Subcutaneous abdominal adipose tissue (tissue), 5 donors: ENCODE results near the gene MINK1.
"Not testable (repeated sequence)": the region's sequence is repeated elsewhere in the genome, so short reads cannot be mapped to it uniquely, and the experiment has no call there.

ENCODE experiments used
- H3K27ac ChIP-seq: one replicate; pipeline ENCODE4 v1.7.0; 2013; ENCODE audit warnings: low read depth, mild to moderate bottlenecking, inconsistent platforms, low read length, moderate library complexity
- H3K27me3 ChIP-seq, 5 donors: one replicate each; pipeline ENCODE4 v1.7.0; 2013; ENCODE audit warnings: low read length in 5 of 5, inconsistent platforms in 1 of 5; ENCODE audit not compliant: control insufficient read depth in 5 of 5, insufficient read depth in 4 of 5
- H3K36me3 ChIP-seq, 5 donors: one replicate each; pipeline ENCODE4 v1.7.0; 2013; ENCODE audit warnings: low read length in 5 of 5; ENCODE audit not compliant: control insufficient read depth in 5 of 5, insufficient read depth in 5 of 5
- H3K4me1 ChIP-seq, 5 donors: one replicate each; pipeline ENCODE4 v1.7.0; 2013; ENCODE audit warnings: low read length in 5 of 5, mild to moderate bottlenecking in 3 of 5, moderate library complexity in 1 of 5; ENCODE audit not compliant: control insufficient read depth in 5 of 5, insufficient read depth in 5 of 5
- H3K4me3 ChIP-seq, 5 donors: one replicate each; pipeline ENCODE4 v1.7.0; 2013; ENCODE audit warnings: low read length in 5 of 5, low read depth in 1 of 5
- H3K9ac ChIP-seq, 5 donors: one replicate each; pipeline ENCODE4 v1.7.0; 2013; ENCODE audit warnings: low read length in 5 of 5, mild to moderate bottlenecking in 4 of 5, moderate library complexity in 3 of 5
- H3K9me3 ChIP-seq, 5 donors: one replicate each; pipeline ENCODE4 v1.7.0; 2013; ENCODE audit warnings: low read length in 5 of 5; ENCODE audit not compliant: control insufficient read depth in 5 of 5
- donor health status: healthy.
- donor health status: healthy.
- donor health status: healthy.
- donor health status: healthy.
- donor health status: healthy.

MINK1 gene

DNA sequence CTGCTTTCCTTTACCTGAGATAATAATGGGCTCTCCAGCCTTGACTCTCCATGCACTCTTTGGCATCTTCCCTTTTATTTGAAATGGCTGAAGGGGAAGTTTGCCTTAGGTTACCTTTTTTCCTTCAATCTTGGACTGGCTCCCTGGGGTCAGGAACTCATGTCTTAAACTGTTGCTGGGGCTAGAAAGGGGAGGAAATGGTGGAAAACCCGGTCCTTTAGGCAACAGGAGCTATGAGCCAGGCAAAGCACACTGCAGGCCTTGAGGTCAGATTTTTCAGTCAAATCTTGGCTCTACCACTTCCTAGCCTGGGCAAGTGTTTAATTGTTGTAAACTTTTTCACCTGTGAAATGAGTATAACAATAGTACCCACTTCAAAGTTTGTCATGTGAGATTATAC is 30.2 kb downstream of the MINK1 start:
- peaks cover 3 to 31% (median 13%) of the 10 kb centered on the region in 5 donors for H3K4me1 ChIP-seq
- H3K36me3 ChIP-seq = peaks cover 0 to 5% (median 4%) of the 10 kb centered on the region in 5 donors
- no peak overlapping the region for H3K9ac ChIP-seq
- H3K9me3 ChIP-seq = no peaks in the 10 kb centered on the region
- no peaks in the 10 kb centered on the region for H3K27me3 ChIP-seq
- no peak overlapping the region for H3K27ac ChIP-seq
- H3K4me3 ChIP-seq = no peak overlapping the region

DNA sequence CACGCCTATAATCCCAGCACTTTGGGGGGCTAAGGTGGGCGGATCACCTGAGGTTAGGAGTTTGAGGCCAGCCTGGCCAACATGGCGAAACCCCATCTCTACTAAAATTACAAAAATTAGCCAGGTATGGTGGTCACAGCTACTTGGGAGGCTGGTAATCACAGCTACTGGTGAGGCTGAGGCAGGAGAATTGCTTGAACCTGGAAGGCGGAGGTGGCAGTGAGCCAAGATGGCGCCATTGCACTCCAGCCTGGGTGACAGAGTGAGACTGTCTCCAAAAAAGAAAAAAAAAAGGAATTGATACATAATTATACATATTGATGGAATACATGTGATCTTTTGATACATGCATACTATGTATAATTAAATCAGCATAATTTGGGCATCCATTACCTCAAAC is 34.4 kb downstream of the MINK1 start:
- H3K27me3 ChIP-seq, H3K9ac ChIP-seq, H3K36me3 ChIP-seq, H3K4me3 ChIP-seq, H3K9me3 ChIP-seq, H3K27ac ChIP-seq, H3K4me1 ChIP-seq: not testable (repeated sequence)

DNA sequence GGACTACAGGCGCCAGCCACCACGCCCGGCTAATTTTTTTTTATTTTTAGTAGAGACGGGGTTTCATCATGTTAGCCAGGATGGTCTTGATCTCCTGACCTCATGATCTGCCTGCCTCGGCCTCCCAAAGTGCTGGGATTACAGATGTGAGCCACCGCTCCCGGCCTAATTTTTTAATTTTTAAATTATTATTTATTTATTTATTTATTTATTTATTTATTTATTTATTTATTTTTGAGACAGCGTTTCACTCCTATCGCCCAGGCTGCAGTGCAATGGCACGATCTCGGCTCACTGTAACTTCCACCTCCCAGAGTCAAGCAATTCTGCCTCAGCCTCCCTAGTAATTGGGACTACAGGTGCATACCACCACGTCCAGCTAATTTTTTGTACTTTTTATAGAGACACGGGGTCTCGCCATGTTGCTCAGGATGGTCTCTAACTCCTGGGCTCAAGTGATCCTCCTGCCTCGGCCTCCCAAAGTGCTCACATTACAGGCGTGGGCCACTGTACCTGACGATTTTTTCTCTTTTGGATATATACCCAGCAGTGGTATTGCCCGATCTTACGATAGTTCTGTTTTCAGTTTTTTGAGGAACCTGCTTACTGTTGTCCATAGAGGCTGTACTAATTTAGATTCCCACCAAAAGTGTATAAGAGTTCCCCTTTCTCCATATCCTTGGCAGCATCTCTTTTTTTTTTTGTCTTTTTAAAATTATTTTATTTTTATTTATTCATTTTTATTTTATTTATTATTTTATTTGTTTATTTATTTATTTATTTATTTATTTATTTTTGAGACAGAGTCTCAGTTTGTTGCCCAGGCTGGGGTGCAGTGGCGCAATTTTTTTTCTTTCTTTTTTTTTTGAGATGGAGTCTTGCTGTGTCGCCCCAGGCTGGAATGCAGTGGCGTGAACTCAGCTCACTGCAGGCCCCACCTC is 36.2 kb downstream of the MINK1 start:
- not testable (repeated sequence) for H3K9me3 ChIP-seq, H3K4me1 ChIP-seq, H3K9ac ChIP-seq, H3K27ac ChIP-seq, H3K4me3 ChIP-seq, H3K27me3 ChIP-seq, H3K36me3 ChIP-seq

DNA sequence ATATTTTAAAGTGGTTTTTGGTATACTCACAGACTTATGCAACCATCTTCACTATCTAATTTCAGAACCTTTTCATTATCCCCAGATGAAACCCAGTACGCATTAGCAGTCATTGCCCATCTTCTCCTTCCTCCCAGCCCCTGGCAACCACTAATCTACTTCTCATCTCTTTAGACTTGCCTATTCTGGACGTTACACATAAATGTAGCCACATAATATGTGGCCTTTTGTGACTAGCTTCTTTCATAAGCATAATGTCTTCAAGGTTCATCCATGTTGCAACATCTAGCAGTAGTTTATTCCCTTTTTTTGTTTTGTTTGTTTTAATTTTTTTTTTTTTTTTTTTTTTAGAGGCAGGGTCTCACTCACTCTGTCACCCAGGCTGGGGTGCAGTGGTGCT is 37.7 kb downstream of the MINK1 start:
- H3K4me3 ChIP-seq = no peak overlapping the region
- no peak overlapping the region for H3K27ac ChIP-seq
- no peaks in the 10 kb centered on the region for H3K27me3 ChIP-seq
- H3K36me3 ChIP-seq = peaks cover 0 to 3% (median 3%) of the 10 kb centered on the region in 5 donors
- peaks cover 0 to 8% (median 0%) of the 10 kb centered on the region in 5 donors for H3K4me1 ChIP-seq
- H3K9ac ChIP-seq = no peak overlapping the region
- H3K9me3 ChIP-seq = no peaks in the 10 kb centered on the region

DNA sequence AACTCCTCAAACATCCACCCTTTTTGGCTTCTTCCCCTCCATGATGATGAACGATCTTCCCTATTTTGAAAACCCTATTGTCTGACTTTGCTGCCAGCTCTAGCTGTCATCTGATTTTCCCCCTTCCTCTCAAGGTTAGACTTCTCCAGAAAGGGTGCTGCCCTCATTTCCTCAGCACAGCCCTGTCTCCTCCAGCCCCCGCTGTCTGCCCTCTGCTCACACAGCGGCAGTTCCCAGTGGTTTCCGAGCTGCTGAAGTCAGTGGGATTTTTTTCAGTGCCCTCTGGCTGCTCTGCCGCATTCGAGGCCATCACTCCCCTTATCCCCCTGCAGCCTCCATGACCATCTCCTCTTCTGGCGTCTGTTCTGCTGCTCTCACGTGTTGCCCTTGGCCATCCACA is 39.6 kb downstream of the MINK1 start:
- no peaks in the 10 kb centered on the region for H3K9me3 ChIP-seq
- H3K36me3 ChIP-seq = peaks cover 0 to 3% (median 3%) of the 10 kb centered on the region in 5 donors
- H3K9ac ChIP-seq = no peak overlapping the region
- H3K4me3 ChIP-seq = no peak overlapping the region
- H3K27ac ChIP-seq = no peak overlapping the region
- H3K4me1 ChIP-seq = peaks cover 0 to 8% (median 0%) of the 10 kb centered on the region in 5 donors
- no peaks in the 10 kb centered on the region for H3K27me3 ChIP-seq

DNA sequence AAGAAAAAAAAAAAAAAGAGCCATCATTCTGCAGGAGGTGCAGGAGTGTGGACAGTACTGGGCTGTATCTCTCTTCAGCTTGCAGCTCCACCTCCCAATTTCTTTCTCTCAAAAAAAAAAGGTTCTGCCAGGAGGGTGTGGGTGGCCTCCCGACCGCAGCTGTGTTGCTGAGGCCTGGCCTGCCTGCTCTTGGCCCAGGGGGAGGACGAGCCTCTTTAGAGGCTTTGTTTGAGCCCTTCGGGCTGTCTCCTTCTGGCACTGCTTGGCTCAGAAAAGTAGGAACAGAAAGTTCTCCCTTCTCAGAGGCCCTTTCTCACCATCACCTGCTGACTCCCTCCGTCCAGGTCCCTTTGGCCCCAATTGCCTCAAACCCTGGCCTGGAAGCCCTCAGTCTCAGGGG is 43.9 kb downstream of the MINK1 start:
- peaks cover 0 to 33% (median 24%) of the 10 kb centered on the region in 5 donors for H3K36me3 ChIP-seq
- peak overlapping the region in 1 of 5 donors; percentile 23 for H3K9ac ChIP-seq
- no peaks in the 10 kb centered on the region for H3K27me3 ChIP-seq
- no peak overlapping the region for H3K4me3 ChIP-seq
- H3K4me1 ChIP-seq = peaks cover 0 to 22% (median 4%) of the 10 kb centered on the region in 5 donors
- H3K27ac ChIP-seq = no peak overlapping the region
- H3K9me3 ChIP-seq = no peaks in the 10 kb centered on the region

DNA sequence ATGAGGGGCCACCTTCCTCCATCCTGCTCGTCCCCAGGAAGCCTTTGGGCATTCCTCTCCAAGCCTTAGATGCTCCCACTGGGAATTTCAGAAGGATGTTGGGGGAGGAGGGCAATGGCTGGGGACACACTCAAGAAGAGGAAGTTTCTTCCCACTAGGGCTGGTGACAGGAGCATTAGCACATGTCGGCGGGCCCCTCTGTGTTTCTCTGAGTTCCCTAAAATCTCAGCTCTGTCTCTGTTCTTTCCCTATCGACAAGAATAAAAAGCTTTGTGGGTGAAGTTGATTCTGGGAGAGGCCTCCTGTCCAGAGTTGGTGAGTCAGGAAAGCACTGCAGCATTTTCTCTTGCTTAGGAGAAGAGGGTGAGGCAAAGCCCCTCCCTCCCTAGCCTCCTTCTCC is 46.5 kb downstream of the MINK1 start:
- Histone ChIP-seq H3K9ac (no peak overlapping the region), H3K9me3 (no peaks in the 10 kb centered on the region), H3K27ac (no peak overlapping the region), H3K4me1 (peaks cover 0 to 20% (median 4%) of the 10 kb centered on the region in 5 donors), H3K4me3 (no peak overlapping the region), H3K36me3 (peaks cover 0 to 40% (median 28%) of the 10 kb centered on the region in 5 donors), H3K27me3 (no peaks in the 10 kb centered on the region)

DNA sequence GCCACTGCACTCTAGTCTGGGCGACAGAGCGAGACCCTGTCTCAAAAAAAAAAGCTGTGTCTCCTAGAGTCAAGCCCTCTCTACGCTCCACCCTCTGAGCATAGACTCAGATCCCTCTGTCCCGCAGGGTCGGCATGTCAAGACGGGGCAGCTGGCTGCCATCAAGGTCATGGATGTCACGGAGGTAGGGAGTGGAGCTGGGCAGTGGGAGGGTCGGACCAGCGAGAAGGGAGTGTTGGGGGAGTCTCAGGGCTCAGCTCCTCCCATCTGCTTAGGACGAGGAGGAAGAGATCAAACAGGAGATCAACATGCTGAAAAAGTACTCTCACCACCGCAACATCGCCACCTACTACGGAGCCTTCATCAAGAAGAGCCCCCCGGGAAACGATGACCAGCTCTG is 47.7 kb downstream of the MINK1 start:
- Histone ChIP-seq H3K4me1 (peaks cover 0 to 20% (median 4%) of the 10 kb centered on the region in 5 donors), H3K9ac (no peak overlapping the region)

DNA sequence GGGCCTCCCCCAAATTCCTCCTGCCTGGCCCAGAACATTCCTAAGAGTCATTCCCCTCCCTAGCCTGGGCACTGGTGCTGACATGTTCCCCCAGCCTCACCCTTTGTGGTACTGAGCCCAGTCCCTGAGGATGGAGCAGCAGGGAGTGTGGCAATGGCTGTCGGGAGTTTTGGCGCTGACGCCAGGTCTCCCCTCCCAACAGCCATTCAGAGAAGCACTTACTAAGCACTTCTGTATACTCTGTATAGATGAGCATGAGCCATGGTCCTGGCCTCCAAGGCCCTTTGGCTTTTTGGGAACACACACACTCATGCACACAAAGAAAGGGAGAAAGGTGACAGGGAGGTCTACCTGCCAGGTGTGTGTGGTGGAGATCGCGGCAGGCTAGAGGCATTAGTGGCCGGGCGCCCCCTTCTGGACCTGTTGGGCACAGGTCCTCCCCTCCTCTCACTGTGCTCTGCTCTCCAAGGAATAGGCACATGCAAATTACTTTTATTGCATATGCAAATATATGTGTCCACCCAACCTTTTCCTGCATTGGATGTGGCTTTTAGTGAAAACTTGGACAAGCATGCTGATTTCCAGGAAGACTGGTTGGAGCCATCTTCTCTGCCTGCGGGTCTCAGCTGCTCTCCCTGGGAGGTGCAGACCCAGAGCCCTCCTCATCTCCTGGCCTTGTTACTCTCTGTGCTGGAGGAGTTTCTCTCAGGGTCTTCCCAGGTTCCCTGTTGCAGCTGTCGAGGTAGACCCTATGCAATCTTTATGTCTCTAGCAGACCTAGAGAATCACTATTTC is 48.8 kb downstream of the MINK1 start:
- Histone ChIP-seq H3K9ac (no peak overlapping the region), H3K9me3 (no peaks in the 10 kb centered on the region), H3K4me3 (no peak overlapping the region), H3K4me1 (peaks cover 0 to 20% (median 4%) of the 10 kb centered on the region in 5 donors), H3K27ac (no peak overlapping the region), H3K27me3 (no peaks in the 10 kb centered on the region), H3K36me3 (peaks cover 0 to 64% (median 52%) of the 10 kb centered on the region in 5 donors)

More for the DNA sequence above, 47.7 kb downstream of the MINK1 start:
- Histone ChIP-seq H3K36me3 (peaks cover 0 to 53% (median 41%) of the 10 kb centered on the region in 5 donors), H3K9me3 (no peaks in the 10 kb centered on the region), H3K4me3 (no peak overlapping the region), H3K27me3 (no peaks in the 10 kb centered on the region), H3K27ac (no peak overlapping the region)

DNA sequence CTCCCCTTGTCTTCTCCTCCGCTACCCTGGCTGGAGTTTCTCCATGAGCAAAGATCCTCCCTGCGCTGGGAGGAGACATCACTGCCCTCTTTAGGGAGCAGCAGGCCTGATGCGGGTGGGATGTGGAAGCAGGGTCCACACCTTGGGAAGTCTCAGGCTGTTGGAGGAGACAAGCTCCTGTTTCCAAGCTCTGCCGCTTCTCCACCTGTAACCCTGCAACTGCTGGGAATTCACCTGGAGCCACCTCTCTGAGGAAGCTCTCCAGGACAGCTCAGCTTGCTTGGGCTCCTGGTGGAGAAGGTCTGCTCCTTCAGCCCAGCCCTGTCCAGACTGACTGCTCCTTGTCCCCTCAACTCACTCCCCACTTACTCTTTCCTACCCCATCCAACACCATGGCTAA is 51.3 kb downstream of the MINK1 start:
- Histone ChIP-seq H3K4me3 (no peak overlapping the region), H3K9ac (no peak overlapping the region), H3K36me3 (peaks cover 0 to 67% (median 49%) of the 10 kb centered on the region in 5 donors)

More for the DNA sequence above, 51.3 kb downstream of the MINK1 start:
- H3K27me3 ChIP-seq = no peaks in the 10 kb centered on the region
- peaks cover 0 to 18% (median 4%) of the 10 kb centered on the region in 5 donors for H3K4me1 ChIP-seq
- H3K9me3 ChIP-seq = no peaks in the 10 kb centered on the region
- H3K27ac ChIP-seq = no peak overlapping the region
